Ecto neural progenitor cell (in vitro differentiated cells): ENCODE results near the gene CACHD1.
"Not testable (repeated sequence)": the region's sequence is repeated elsewhere in the genome, so short reads cannot be mapped to it uniquely, and the experiment has no call there.

Experiments
- DNase-seq: peaks from one replicate; pipeline ENCODE4 v3.0.0-alpha.2; 2018; ENCODE audit warnings: low spot score

CACHD1 gene

GRCh38 chr1:64701886-64702285 is 232.0 kb downstream of the CACHD1 start:
- DNase-seq: no peak

GRCh38 chr1:64702670-64703069 is 232.7 kb downstream of the CACHD1 start:
- not testable (repeated sequence) for DNase-seq

- no peak for DNase-seq
Observed at GRCh38 chr1:64703600-64703999, 233.7 kb downstream of the CACHD1 start.

- no peak for DNase-seq
Observed at GRCh38 chr1:64705591-64705990, 235.7 kb downstream of the CACHD1 start.

- no peak for DNase-seq
Observed at GRCh38 chr1:64711266-64711665, 241.3 kb downstream of the CACHD1 start.

- DNase-seq: no peak
Observed at GRCh38 chr1:64712049-64712448, 242.1 kb downstream of the CACHD1 start.

GRCh38 chr1:64715186-64715585 is 245.3 kb downstream of the CACHD1 start:
- DNase-seq: no peak

GRCh38 chr1:64721135-64721534 is 251.2 kb downstream of the CACHD1 start:
- no peak for DNase-seq

GRCh38 chr1:64721576-64722145 is 251.7 kb downstream of the CACHD1 start:
- no peak for DNase-seq

GRCh38 chr1:64727861-64728260 is 257.9 kb downstream of the CACHD1 start:
- DNase-seq: no peak

- DNase-seq: no peak
Observed at GRCh38 chr1:64733581-64734286, 263.8 kb downstream of the CACHD1 start.

GRCh38 chr1:64734287-64734652 is 264.3 kb downstream of the CACHD1 start:
- no peak for DNase-seq

- DNase-seq: not testable (repeated sequence)
Observed at GRCh38 chr1:64740687-64741086, 270.8 kb downstream of the CACHD1 start.
